GM12878 (cell line): ENCODE data around the gene KCTD2. TPM values are rescaled to one million over a fixed set of nuclear protein-coding genes. Genes with fewer than 3 reads are reported as not detected.

Experiments
- CBX5 ChIP-seq: sonication (generic); IDR thresholded peaks from 2 replicates; pipeline ENCODE4 v1.6.1; 2016; ENCODE audit warnings: low read depth, moderate library complexity, mild to moderate bottlenecking, inconsistent platforms
- CHD2 ChIP-seq: IDR thresholded peaks from 2 replicates; pipeline ENCODE4 v1.6.1; 2011; ENCODE audit warnings: low read depth, low read length, improper control_type of control experiment, borderline replicate concordance
- CREB1 ChIP-seq: IDR thresholded peaks from 2 replicates; pipeline ENCODE4 v1.6.1; 2012; ENCODE audit warnings: low read depth, mild to moderate bottlenecking, inconsistent platforms
- GABPA ChIP-seq: IDR thresholded peaks from 2 replicates; pipeline ENCODE4 v1.6.1; 2014; ENCODE audit warnings: antibody characterized with exemption, low read depth, mild to moderate bottlenecking, inconsistent platforms
- LARP7 ChIP-seq: fragments of 450-650 bp; IDR thresholded peaks from 2 replicates; pipeline ENCODE4 v1.6.1; 2017; ENCODE audit warnings: mild to moderate bottlenecking
- SUPT20H ChIP-seq: IDR thresholded peaks from 2 replicates; pipeline ENCODE4 v1.6.1; 2011; ENCODE audit warnings: low read depth, mild to moderate bottlenecking, low read length, moderate library complexity, borderline replicate concordance; ENCODE audit not compliant: control insufficient read depth
- ZBTB4 ChIP-seq: fragments of 450-650 bp; formaldehyde crosslinking; IDR thresholded peaks from 2 replicates; pipeline ENCODE4 v1.4.0; 2022; ENCODE audit warnings: mild to moderate bottlenecking, moderate library complexity
- polyA plus RNA-seq, 11 experiments: library from polyadenylated mRNA; depleted of rRNA in 4 of 11; unstranded in 6 of 11; stranded (reverse) in 5 of 11; fragments of >200 nt; fragmentation: Nextera tagmentation in 4 of 11; fragmentation: Illumina TruSeq in 1 of 11; extraction: Ambion mirVana in 4 of 11; extraction: Trizol in 1 of 11; gene quantifications; 1 replicate in 1 of 11; 2 replicates in 10 of 11; pipeline versions ENCODE4 v1.2.1 to v1.2.3, GENCODE V29; 2011 to 2016; ENCODE audit warnings: inconsistent platforms in 2 of 11, missing spikeins in 2 of 11, low read depth in 1 of 11
- total RNA-seq, 4 experiments: library from RNA; depleted of rRNA in 3 of 4; stranded (reverse); fragments of >200 nt in 3 of 4; fragmentation: Illumina TruSeq in 1 of 4; extraction: Trizol in 1 of 4; gene quantifications; 2 replicates each; pipeline versions ENCODE4 v1.2.1 to v1.2.3, GENCODE V29; 2013 to 2021
- TF ChIP-seq, protein P1 (sequence below): IDR thresholded peaks from 2 replicates; pipeline ENCODE4 v1.6.1; 2012; ENCODE audit warnings: low read depth, low read length, improper control_type of control experiment
- TF ChIP-seq, protein P2 (sequence below): fragments of 450-650 bp; IDR thresholded peaks from 2 replicates; pipeline ENCODE4 v1.6.1; 2016; ENCODE audit warnings: mild to moderate bottlenecking

Gene KCTD2
- total and polyA plus RNA-seq, 10 of the 15 experiments (the other 5 are each of a cell fraction or from before 2014, with no cell fraction given) = 1.5 to 27.5 (median 13.7) TPM

DNA sequence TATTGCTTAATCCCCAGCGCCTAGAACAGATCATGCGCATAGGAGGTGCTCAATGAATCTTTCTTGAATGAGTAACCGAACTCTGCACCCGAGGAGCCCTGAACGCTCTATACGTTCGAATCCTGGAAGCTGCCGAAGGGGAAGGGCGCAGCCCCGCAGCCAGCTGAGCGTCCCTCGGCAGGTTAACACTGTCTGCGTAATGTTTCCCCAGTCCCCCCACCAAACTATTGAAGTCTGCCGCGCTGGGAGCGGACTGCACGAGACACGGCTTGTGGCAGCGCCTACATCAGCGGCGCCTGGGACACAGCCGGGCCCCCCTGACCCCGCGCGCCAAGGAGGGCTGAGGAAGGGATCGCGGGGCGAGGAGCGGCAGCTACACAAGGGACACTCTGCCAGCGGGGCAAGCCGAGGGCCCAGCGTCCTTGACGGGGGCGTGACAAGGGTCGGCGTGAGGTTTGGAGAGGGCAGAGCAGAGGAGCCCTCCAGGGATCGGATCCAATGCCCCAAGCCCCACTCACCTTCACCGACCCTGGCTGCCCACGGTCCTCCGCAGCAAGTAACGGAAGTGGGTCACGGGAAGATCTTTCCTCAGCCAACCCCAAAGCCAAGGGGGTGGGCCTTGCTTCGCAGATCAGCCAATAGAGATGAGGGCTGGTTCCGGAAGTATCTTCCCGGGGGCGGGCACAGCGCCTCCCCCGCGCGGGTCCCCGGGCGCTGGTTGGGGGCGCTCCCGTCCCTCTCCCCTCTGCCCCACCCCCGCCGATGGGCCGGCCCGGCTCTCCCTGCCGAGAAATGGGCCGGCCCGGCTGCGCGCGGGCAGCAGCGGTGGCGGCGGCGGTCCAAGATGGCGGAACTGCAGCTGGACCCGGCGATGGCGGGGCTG is at the start of gene KCTD2, which contains the start of gene ATP5PD (continued):
- TF ChIP-seq ZBTB4 (CRISPR knock-in tag) = no peak
- TF ChIP-seq, protein P1, sequence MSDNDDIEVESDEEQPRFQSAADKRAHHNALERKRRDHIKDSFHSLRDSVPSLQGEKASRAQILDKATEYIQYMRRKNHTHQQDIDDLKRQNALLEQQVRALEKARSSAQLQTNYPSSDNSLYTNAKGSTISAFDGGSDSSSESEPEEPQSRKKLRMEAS = no peak
- peak; percentile 95 for TF ChIP-seq GABPA
- no peak for TF ChIP-seq CBX5
- TF ChIP-seq, protein P2, sequence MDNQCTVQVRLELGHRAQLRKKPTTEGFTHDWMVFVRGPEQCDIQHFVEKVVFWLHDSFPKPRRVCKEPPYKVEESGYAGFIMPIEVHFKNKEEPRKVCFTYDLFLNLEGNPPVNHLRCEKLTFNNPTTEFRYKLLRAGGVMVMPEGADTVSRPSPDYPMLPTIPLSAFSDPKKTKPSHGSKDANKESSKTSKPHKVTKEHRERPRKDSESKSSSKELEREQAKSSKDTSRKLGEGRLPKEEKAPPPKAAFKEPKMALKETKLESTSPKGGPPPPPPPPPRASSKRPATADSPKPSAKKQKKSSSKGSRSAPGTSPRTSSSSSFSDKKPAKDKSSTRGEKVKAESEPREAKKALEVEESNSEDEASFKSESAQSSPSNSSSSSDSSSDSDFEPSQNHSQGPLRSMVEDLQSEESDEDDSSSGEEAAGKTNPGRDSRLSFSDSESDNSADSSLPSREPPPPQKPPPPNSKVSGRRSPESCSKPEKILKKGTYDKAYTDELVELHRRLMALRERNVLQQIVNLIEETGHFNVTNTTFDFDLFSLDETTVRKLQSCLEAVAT = no peak
- no peak for TF ChIP-seq SUPT20H
- peak; percentile 71 for TF ChIP-seq CREB1
- TF ChIP-seq CHD2 = peak; percentile 95
- no peak for TF ChIP-seq LARP7
